ENCODE data around the gene LRRC25.

DNA sequence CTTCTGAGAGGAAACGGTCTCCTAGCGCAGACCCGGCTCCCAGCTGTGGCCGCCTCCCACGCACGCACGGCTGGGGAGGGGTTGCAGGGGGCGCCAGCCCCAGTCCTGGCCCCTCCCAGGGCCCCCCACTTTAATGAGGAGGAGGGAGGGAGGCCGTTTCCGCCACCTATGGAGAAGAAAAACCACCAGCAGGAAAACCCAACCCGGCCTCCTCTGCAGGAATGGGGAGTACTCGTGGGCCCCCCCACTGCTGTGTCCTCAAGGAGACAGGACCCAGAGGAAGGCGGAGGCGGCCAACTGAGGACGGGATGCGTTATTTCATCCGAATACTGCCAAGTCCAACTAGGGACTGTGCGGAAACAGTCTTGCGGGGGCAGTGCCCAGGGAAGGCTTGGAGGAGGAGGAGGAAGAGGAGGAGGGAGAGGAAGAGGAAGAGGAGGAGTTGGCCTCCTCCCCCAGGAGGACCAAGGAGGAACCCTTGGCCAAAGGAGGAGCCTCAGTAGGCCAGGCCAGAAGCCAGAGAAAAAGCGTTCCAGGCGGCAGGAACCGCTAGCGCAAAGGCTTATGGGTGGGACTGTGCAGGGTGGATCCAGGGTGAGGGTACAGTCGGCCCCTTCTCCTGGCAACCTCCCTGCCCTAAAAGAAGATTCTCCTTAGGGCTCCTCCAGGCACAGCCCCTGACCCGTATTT, 17.9 kb upstream of the LRRC25 start:
- TF ChIP-seq CTCF (optimal IDR thresholded peaks at IDR 0.05 in 1 of 3, IDR thresholded peaks at IDR 0.05 in 1 of 3, conservative IDR thresholded peaks at IDR 0.05 in 1 of 3; ENCODE audit: extremely low read depth in 1 of 3, insufficient read depth in 2 of 3, low read length in 3 of 3) = no peak
- no peak for TF ChIP-seq EZH2 (IDR thresholded peaks at IDR 0.05; ENCODE audit: low read length)

Measured in keratinocyte (primary cell).